Neuronal stem cell (in vitro differentiated cells): ENCODE measurements around the gene CAMK2N2. TPM values are rescaled to one million over a fixed set of nuclear protein-coding genes. Genes with fewer than 3 reads are reported as not detected.

ENCODE experiments used
- DNase-seq: peaks from one replicate; pipeline ENCODE4 v3.0.0-alpha.2; 2013; ENCODE audit warnings: low spot score
- H2AFZ ChIP-seq: one replicate; pipeline ENCODE4 v1.6.1; 2013; ENCODE audit warnings: mild to moderate bottlenecking, low read length, inconsistent platforms
- H2AK5ac ChIP-seq: 2 replicates; pipeline ENCODE4 v1.6.1; 2013; ENCODE audit warnings: low read depth, mild to moderate bottlenecking, inconsistent platforms, low read length, moderate library complexity, mixed read lengths
- H2BK120ac ChIP-seq: 2 replicates; pipeline ENCODE4 v1.6.1; 2013; ENCODE audit warnings: low read depth, mild to moderate bottlenecking, inconsistent platforms, low read length, moderate library complexity, mixed read lengths
- H2BK12ac ChIP-seq: one replicate; pipeline ENCODE4 v1.6.1; 2013; ENCODE audit warnings: low read length, inconsistent platforms
- H2BK15ac ChIP-seq: 2 replicates; pipeline ENCODE4 v1.6.1; 2013; ENCODE audit warnings: mild to moderate bottlenecking, low read length, inconsistent platforms, mixed read lengths
- H2BK5ac ChIP-seq: one replicate; pipeline ENCODE4 v1.6.1; 2013; ENCODE audit warnings: inconsistent platforms, mild to moderate bottlenecking, low read length, moderate library complexity
- H3K14ac ChIP-seq: one replicate; pipeline ENCODE4 v1.6.1; 2013; ENCODE audit warnings: low read length, inconsistent platforms
- H3K18ac ChIP-seq: 2 replicates; pipeline ENCODE4 v1.6.1; 2013; ENCODE audit warnings: low read length, inconsistent platforms
- H3K23ac ChIP-seq: 2 replicates; pipeline ENCODE4 v1.6.1; 2013; ENCODE audit warnings: low read depth, mild to moderate bottlenecking, mixed read lengths, low read length, inconsistent platforms; ENCODE audit not compliant: poor library complexity
- H3K27ac ChIP-seq: replicated peaks from 3 replicates; pipeline ENCODE4 v1.5.1; 2013; ENCODE audit warnings: low read length, inconsistent platforms
- H3K27me3 ChIP-seq, 3 experiments: 2 replicates each; pipeline ENCODE4 v1.6.1; 2013; ENCODE audit warnings: low read length in 3 of 3, mild to moderate bottlenecking in 2 of 3, inconsistent platforms in 1 of 3, low read depth in 1 of 3, mixed read lengths in 1 of 3, moderate library complexity in 1 of 3; ENCODE audit not compliant: control insufficient read depth in 3 of 3, insufficient read depth in 3 of 3
- H3K36me3 ChIP-seq, 2 donors: replicated peaks in 1 of 2; 2 replicates each; pipeline ENCODE4 v1.6.1; 2013; ENCODE audit warnings: low read length in 2 of 2; ENCODE audit not compliant: control insufficient read depth in 2 of 2, insufficient read depth in 2 of 2
- H3K4ac ChIP-seq: 2 replicates; pipeline ENCODE4 v1.6.1; 2013; ENCODE audit warnings: inconsistent platforms, mild to moderate bottlenecking, low read length, moderate library complexity
- H3K4me1 ChIP-seq, 2 donors: 1 replicate in 1 of 2; 2 replicates in 1 of 2; pipeline ENCODE4 v1.6.1; 2013; ENCODE audit warnings: low read length in 2 of 2, low read depth in 1 of 2; ENCODE audit not compliant: control insufficient read depth in 2 of 2, insufficient read depth in 1 of 2
- H3K4me2 ChIP-seq: one replicate; pipeline ENCODE4 v1.6.1; 2013; ENCODE audit warnings: mild to moderate bottlenecking, low read length, inconsistent platforms; ENCODE audit not compliant: insufficient read depth, poor library complexity, severe bottlenecking
- H3K4me3 ChIP-seq, 2 donors: 2 replicates each; pipeline ENCODE4 v1.5.1; 2013; ENCODE audit warnings: low read length in 2 of 2, mild to moderate bottlenecking in 2 of 2, inconsistent platforms in 1 of 2, moderate library complexity in 1 of 2
- H3K79me1 ChIP-seq: one replicate; pipeline ENCODE4 v1.6.1; 2013; ENCODE audit warnings: low read depth, mild to moderate bottlenecking, inconsistent platforms, low read length, moderate library complexity
- H3K9ac ChIP-seq: one replicate; pipeline ENCODE4 v1.6.1; 2013; ENCODE audit warnings: mild to moderate bottlenecking, low read depth, low read length, inconsistent platforms; ENCODE audit not compliant: poor library complexity
- H3K9me3 ChIP-seq, 2 donors: replicated peaks in 1 of 2; 2 replicates each; pipeline versions ENCODE3 to v1.6.1; 2013; ENCODE audit warnings: low read length in 2 of 2, mild to moderate bottlenecking in 2 of 2, inconsistent platforms in 1 of 2, low read depth in 1 of 2, mixed read lengths in 1 of 2, moderate library complexity in 1 of 2; ENCODE audit not compliant: control insufficient read depth in 2 of 2, insufficient read depth in 1 of 2
- H4K8ac ChIP-seq: one replicate; pipeline ENCODE4 v1.6.1; 2013; ENCODE audit warnings: low read depth, mild to moderate bottlenecking, inconsistent platforms, low read length, moderate library complexity
- H4K91ac ChIP-seq: one replicate; pipeline ENCODE4 v1.6.1; 2013; ENCODE audit warnings: low read length, low read depth, mild to moderate bottlenecking, inconsistent platforms; ENCODE audit not compliant: poor library complexity
- WGBS, 2 donors: extraction: QIAGEN DNeasy Blood & Tissue Kit; methylation state at CpG; one replicate each; pipeline ENCODE4 v1.1.7; 2013; ENCODE audit warnings: missing lambda C conversion rate in 2 of 2, mixed read lengths in 1 of 2; ENCODE audit not compliant: insufficient read length in 2 of 2, insufficient replicate concordance in 1 of 2; ENCODE audit errors: extremely low coverage in 2 of 2; 5-methylcytosine and 5-hydroxymethylcytosine counted together
- polyA plus RNA-seq, 2 experiments: library from polyadenylated mRNA; stranded (reverse); fragments of 200-250 nt; gene quantifications; one replicate each; pipeline ENCODE4 v1.2.3, GENCODE V29; 2013

CAMK2N2 gene
- polyA plus RNA-seq (2013, experiment 1 of 2): 2.9 TPM
- 2.7 TPM for polyA plus RNA-seq (2013, experiment 2 of 2)

GRCh38 chr3:184261270-184261853, at the start of gene CAMK2N2:
TSS of gene CAMK2N2 (minus strand) at chr3:184261553. CDS start at chr3:184261285, 268 bp downstream.
- Histone ChIP-seq H2BK5ac (peak within 1 kb of the TSS; percentile 87), H2BK120ac (no peak within 1 kb of the TSS), H2AFZ (peak within 1 kb of the TSS; percentile 98), H3K23ac (peak within 1 kb of the TSS; percentile 65), H3K4me1 (peaks cover 10 to 12% of the 10 kb centered on the region in 2 donors), H3K79me1 (peaks cover 4% of the 10 kb centered on the region), H3K27me3 (peaks cover 21 to 46% (median 42%) of the 10 kb centered on the region in 3 experiments), H3K9me3 (no peaks in the 10 kb centered on the region), H4K8ac (no peak within 1 kb of the TSS), H3K27ac (no peak within 1 kb of the TSS), H2BK15ac (no peak within 1 kb of the TSS), H3K14ac (no peak within 1 kb of the TSS), H3K18ac (peak within 1 kb of the TSS; percentile 91), H2AK5ac (no peak within 1 kb of the TSS), H3K4me2 (peak within 1 kb of the TSS; percentile 93), H3K36me3 (no peaks in the 10 kb centered on the region), H3K4ac (no peak within 1 kb of the TSS), H3K4me3 (peak within 1 kb of the TSS; percentile 56 to 82), H2BK12ac (peak within 1 kb of the TSS; percentile 58), H4K91ac (no peak within 1 kb of the TSS), H3K9ac (peak within 1 kb of the TSS; percentile 80)
- peak; percentile 56 for DNase-seq
- WGBS, 2 donors: no CpG with 5 or more reads among the region's 67 CpGs

- Histone ChIP-seq H3K79me1 (no peaks in the 10 kb centered on the region), H3K27ac (no peak overlapping the region), H3K18ac (no peak overlapping the region), H2BK15ac (no peak overlapping the region), H3K4ac (no peak overlapping the region), H2BK120ac (no peak overlapping the region), H3K4me2 (no peak overlapping the region), H3K9me3 (no peaks in the 10 kb centered on the region), H2AFZ (no peak overlapping the region), H3K4me1 (no peaks in the 10 kb centered on the region), H3K27me3 (no peaks in the 10 kb centered on the region), H3K14ac (no peak overlapping the region), H3K4me3 (no peak overlapping the region), H3K23ac (no peak overlapping the region), H3K36me3 (peaks cover 38 to 59% of the 10 kb centered on the region in 2 donors), H4K8ac (no peak overlapping the region), H2AK5ac (no peak overlapping the region), H2BK12ac (no peak overlapping the region), H2BK5ac (no peak overlapping the region), H4K91ac (no peak overlapping the region), H3K9ac (no peak overlapping the region)
- no peak for DNase-seq
- no CpG with 5 or more reads among the region's 7 CpGs for WGBS, 2 donors
Observed at GRCh38 chr3:184308744-184309143, 47.4 kb upstream of the CAMK2N2 start.

GRCh38 chr3:184307915-184308314, 46.6 kb upstream of the CAMK2N2 start:
- no peak overlapping the region for H3K23ac ChIP-seq
- no peak overlapping the region for H2BK120ac ChIP-seq
- no peak overlapping the region for H3K18ac ChIP-seq
- no peak overlapping the region for H2BK12ac ChIP-seq
- no peak overlapping the region for H2AK5ac ChIP-seq
- no peak overlapping the region for H4K8ac ChIP-seq
- H4K91ac ChIP-seq: no peak overlapping the region
- H2BK5ac ChIP-seq: no peak overlapping the region
- no peak overlapping the region for H3K14ac ChIP-seq
- no peaks in the 10 kb centered on the region for H3K79me1 ChIP-seq
- WGBS, 2 donors: no CpG with 5 or more reads among the region's 9 CpGs
- H2BK15ac ChIP-seq: no peak overlapping the region
- H3K36me3 ChIP-seq: peaks cover 47 to 67% of the 10 kb centered on the region in 2 donors
- no peak overlapping the region for H3K4me3 ChIP-seq
- no peak overlapping the region for H2AFZ ChIP-seq
- no peak overlapping the region for H3K27ac ChIP-seq
- H3K27me3 ChIP-seq: no peaks in the 10 kb centered on the region
- H3K4ac ChIP-seq: no peak overlapping the region
- no peak for DNase-seq
- no peaks in the 10 kb centered on the region for H3K4me1 ChIP-seq
- no peaks in the 10 kb centered on the region for H3K9me3 ChIP-seq
- no peak overlapping the region for H3K9ac ChIP-seq
- H3K4me2 ChIP-seq: no peak overlapping the region

GRCh38 chr3:184306341-184306972, 45.1 kb upstream of the CAMK2N2 start:
- H2AFZ ChIP-seq: no peak overlapping the region
- no peak for DNase-seq
- no peak overlapping the region for H2AK5ac ChIP-seq
- H3K4ac ChIP-seq: no peak overlapping the region
- H3K9me3 ChIP-seq: no peaks in the 10 kb centered on the region
- H3K23ac ChIP-seq: no peak overlapping the region
- no peak overlapping the region for H2BK12ac ChIP-seq
- H4K8ac ChIP-seq: no peak overlapping the region
- no peaks in the 10 kb centered on the region for H3K27me3 ChIP-seq
- H2BK15ac ChIP-seq: no peak overlapping the region
- H2BK120ac ChIP-seq: no peak overlapping the region
- H3K4me1 ChIP-seq: no peaks in the 10 kb centered on the region
- no peaks in the 10 kb centered on the region for H3K79me1 ChIP-seq
- no CpG with 5 or more reads among the region's 4 CpGs for WGBS, 2 donors
- H3K14ac ChIP-seq: no peak overlapping the region
- H3K18ac ChIP-seq: no peak overlapping the region
- no peak overlapping the region for H2BK5ac ChIP-seq
- no peak overlapping the region for H4K91ac ChIP-seq
- H3K4me3 ChIP-seq: no peak overlapping the region
- no peak overlapping the region for H3K9ac ChIP-seq
- peaks cover 60 to 82% of the 10 kb centered on the region in 2 donors for H3K36me3 ChIP-seq
- no peak overlapping the region for H3K4me2 ChIP-seq
- H3K27ac ChIP-seq: no peak overlapping the region
